Posterior cingulate gyrus (tissue), 11 donors: ENCODE results near the gene ZNF280B.
"Not testable (repeated sequence)": the region's sequence is repeated elsewhere in the genome, so short reads cannot be mapped to it uniquely, and the experiment has no call there.

ENCODE experiments used
- DNase-seq, 10 donors: peaks; one replicate each; pipeline versions ENCODE4 v3.0.0 to v3.0.0-alpha.2; 2020 to 2021; ENCODE audit warnings: mixed read lengths in 3 of 10
- intact Hi-C: fragments of 100-400 bp; cut with DNase I; formaldehyde crosslinking; loops from one replicate; pipeline ENCODE4 v1.15.1; 2023

ZNF280B gene

GRCh38 chr22:22535662-22536061 is 27.1 kb upstream of the ZNF280B start:
- DNase-seq: no peak
- intact Hi-C loops: no loop called here

- intact Hi-C loops: no loop called here
These were observed 26.3 kb upstream of the ZNF280B start for GRCh38 chr22:22534604-22535415.

DNA sequence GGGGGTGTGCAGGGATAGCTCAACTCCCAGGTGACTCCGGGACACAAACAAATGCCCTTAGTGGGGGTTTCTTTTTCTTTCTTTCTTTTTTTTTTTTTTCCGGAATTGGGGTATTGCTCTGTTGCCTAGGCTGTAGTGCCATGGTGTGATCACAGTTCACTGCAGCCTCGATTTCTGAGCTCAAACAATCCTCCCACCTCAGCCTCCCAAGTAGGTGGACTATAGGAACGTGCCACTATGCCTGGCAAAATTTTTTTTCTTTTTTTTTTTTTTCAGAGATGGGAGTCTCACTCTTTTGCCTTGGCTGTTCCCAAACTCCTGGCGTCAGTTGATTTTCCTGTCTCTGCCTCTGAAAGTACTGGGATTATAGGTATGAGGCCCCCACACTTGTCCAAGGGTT is 25.3 kb upstream of the ZNF280B start:
- no peak for DNase-seq
- intact Hi-C loops: no loop called here

More at GRCh38 chr22:22534604-22535415, 26.3 kb upstream of the ZNF280B start:
- DNase-seq: no peak

DNA sequence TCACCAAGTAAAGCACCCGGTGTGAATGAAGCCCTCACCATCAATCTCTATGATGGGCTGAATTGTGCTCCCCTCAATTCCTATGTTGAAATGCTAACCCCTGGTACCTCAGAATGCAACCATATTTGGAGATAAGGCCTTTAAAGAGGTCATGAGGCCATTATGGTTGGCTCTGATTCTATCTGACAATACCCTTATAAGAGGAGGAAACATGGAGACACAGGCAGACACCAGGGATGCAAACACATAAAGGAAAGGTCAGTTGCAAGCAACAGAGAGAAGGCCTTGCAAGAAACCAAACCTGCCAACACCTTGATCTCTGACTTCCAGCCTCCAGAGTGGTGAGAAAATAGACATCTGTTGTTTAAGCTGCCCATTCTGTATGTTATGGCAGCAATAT is 24.9 kb upstream of the ZNF280B start:
- intact Hi-C loops: no loop called here
- DNase-seq: no peak

GRCh38 chr22:22532547-22533071 is 24.1 kb upstream of the ZNF280B start:
- DNase-seq, intact Hi-C loops: not testable (repeated sequence)

GRCh38 chr22:22531770-22532546 is 23.4 kb upstream of the ZNF280B start:
- DNase-seq: no peak
- intact Hi-C loops: no loop called here

GRCh38 chr22:22528780-22529179 is 20.2 kb upstream of the ZNF280B start:
- DNase-seq: no peak
- intact Hi-C loops: no loop called here

DNA sequence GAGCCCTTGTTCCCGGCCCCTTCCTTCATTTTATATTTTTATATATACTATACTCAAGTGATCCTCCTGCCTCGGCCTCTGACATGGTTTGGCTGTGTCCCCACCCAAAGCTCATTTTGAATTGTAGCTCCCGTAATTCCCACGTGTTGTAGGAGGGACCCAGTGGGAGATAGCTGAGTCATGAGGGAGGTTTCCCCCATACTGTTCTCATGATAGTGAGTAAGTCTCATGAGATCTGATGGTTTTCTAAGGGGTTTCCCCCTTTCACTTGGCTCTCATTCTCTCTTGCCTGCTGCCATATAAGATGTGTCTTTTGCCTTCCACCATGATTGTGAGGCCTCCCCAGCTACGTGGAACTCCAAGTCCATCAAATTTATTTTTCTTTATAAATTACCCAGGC is 18.8 kb upstream of the ZNF280B start:
- intact Hi-C loops: no loop called here
- DNase-seq: no peak

GRCh38 chr22:22526125-22526912 is 17.8 kb upstream of the ZNF280B start:
- intact Hi-C loops: no loop called here
- no peak for DNase-seq

GRCh38 chr22:22523494-22523893 is 15.0 kb upstream of the ZNF280B start:
- DNase-seq: no peak
- intact Hi-C loops: no loop called here

DNA sequence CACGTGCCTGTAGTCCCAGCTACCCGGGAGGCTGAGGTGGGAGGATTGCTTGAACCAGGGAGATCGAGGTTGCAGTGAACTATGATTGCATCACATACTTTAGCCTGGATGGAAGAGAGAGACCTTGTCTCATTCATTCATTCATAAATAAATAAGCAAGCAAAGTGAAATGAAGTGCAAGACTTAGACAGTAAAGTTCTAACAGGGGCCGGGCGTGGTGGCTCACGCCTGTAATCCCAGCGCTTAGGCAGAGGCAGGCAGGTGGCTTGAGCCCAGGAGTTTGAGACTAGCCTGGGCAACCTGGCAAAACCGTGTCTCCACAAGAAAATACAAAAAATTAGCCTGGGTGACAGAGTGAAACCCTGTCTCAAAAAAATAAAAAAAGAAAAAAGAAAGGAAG is 13.1 kb upstream of the ZNF280B start:
- intact Hi-C loops: no loop called here
- DNase-seq: no peak

DNA sequence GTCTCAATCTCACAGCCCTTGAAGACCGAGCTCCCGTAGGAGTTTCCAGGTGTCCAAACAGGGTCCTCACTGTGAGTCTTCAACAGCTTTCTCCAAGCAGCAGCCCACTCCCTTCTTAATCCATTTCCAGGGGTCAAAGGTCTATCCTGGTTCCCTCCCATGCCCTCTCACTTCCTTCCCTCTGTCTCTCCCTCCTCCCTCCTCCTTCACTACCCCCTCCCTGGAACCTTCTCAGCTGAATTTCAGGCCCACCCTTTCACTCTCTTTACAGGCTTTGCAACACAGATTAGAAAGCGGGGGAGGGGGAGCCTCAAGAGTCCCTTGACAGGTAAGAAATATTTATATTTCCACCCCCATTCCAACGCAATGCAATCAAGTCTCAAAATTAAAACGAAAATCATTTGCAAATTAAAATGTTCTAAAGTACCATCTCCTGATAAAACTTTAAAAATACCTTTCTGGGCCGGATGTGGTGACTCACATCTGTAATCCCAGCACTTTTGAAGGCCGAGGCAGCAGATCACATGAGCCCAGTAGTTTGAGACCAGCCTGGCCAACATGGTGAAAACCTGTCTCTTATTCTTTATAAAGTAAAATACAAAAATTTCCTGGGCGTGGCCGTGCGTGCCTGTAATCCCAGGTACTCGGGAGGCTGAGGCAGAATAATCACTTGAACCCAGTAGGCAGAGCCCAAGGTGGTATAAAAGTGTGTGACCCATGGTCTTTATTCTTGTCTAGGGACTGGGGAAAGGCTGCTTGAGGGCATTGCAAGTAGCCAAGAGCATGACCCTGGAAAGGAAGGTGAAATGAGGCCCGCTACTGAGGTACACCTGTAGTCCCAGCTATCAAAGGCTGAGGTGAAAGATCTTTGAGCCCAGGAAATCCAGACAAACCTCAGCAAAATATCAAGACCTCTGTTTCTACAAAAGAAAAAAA is 12.4 kb upstream of the ZNF280B start:
- no peak for DNase-seq
- intact Hi-C loops: no loop called here

DNA sequence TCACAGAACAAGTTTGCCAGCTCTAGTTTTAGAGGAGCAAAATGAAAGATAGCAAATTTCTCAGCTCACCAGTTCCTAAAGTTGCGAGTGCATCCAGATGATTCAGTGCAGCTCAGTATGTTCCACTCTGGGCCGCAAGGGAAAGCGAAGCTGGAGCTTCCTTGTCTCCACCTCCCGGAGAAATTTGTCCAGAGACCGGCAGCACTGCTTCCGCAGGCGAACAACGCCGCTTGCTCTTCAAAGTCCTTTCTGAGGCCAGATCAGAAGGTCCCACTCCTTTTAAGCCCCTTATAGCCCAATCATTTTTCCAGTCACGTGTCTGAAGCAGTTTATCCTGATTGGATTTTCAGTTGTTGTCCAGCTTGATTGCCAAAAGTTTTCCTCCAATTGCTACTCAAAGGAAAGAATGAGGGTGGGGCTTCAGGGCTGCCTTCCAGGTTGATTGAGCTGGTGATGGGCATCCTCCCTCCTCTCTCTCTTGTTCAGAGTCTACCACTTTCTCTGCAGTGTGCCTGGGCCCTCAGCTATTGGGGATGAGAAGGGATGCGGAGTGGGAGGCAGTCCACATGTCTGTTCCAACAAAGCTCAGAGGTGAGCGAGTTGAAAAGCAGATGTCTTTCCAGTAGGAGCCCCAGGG is 11.6 kb upstream of the ZNF280B start, which contains the start of gene ZNF280A:
Gene ZNF280A, minus strand, starts transcription at position 251 of the 637 bp plus-strand sequence. CDS start 4,640 bp downstream, outside the sequence.
- intact Hi-C loops: no loop called here
- peak in 1 of 10 donors; percentile 12 for DNase-seq

DNA sequence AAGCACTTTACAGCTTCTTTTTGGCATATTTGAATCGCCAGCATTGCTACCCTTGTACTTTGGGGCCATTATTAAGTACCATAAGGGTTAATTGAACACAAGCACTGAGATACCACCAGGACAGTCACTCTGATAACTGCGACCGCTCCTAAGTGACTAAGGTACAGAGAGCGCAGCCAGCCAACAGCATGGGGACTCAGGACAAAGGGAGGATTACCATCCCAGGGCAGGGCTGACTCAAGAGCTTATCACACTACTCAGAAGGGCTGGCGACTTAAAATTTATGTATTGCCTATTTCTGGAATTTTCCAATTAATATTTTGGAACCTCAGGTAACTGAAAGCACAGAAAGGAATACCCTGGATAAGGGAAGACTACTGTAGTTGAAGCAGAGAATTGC is 11.0 kb upstream of the ZNF280B start:
- intact Hi-C loops: no loop called here
- DNase-seq: no peak

DNA sequence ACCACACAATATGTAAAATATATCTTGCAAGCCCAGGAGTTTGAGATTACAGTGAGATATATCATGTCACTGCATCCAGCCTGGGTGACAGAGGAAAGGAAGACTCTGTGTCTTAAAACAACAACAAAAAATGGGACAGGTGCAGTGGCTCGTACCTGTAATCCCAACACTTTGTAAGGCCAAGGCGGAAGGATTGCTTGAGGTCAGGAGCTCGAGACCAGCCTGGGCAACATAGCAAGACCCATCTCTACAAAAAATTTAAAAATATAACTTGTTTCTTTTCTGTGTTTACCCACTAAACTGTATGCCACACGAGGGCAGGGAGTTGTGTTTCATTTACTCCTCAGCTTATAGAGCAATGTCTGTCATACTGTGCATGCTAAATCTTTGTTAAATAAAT is 8.4 kb upstream of the ZNF280B start:
- no peak for DNase-seq
- intact Hi-C loops: no loop called here

- intact Hi-C loops: no loop called here
- no peak for DNase-seq
These were observed 7.3 kb upstream of the ZNF280B start for GRCh38 chr22:22515890-22516289.

DNA sequence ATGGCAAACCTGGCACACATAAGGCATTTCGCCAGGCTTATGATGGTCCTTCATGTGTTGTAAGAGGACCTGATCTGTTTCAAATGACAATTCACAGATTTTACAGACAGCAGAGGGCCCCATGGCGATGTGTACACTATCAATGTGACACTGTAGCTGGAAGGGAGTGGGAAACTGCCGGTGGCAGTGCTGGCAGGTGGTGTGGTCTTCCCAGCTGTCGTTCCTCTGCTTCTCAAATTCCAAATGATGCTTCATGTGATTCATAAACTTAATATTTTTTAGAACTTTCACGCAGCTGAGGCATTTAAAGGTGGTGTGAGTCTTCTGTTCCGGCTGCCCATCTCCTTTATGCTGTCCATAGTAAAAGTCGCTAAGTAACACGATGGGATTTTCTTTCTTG is 5.9 kb upstream of the ZNF280B start:
- DNase-seq: not testable (repeated sequence)
- intact Hi-C loops: loop anchor here (5.0 kb wide), 1 partner anchor 443 kb away; no protein-coding TSS in a partner anchor

- no peak for DNase-seq
- intact Hi-C loops: loop anchor here (5.0 kb wide), 1 partner anchor 444 kb away; no protein-coding TSS in a partner anchor
These were observed 5.1 kb upstream of the ZNF280B start for GRCh38 chr22:22513619-22514018.

DNA sequence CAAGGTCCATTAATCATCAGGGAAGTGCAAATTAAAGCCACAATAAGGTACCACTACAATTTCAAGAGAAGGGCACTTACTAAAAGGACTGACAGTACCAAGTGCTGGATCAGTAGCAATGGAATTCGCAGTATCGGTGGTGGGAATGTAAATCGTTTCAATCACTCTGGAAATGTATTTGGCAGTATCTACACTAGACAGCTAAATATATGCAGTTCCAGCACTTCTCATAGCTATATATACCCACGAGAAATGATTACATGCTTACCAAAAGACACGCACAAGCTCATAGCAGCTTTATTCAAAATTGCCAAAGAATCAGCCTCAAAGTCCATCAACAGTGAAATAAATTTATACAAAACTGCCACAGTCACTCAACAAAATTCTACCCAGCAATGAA is 4.4 kb upstream of the ZNF280B start:
- intact Hi-C loops: loop anchor here (5.0 kb wide), 1 partner anchor 444 kb away; no protein-coding TSS in a partner anchor
- DNase-seq: no peak
